Esophagus muscularis mucosa (tissue), 4 donors: ENCODE data around the gene SECISBP2. TPM values are rescaled to one million over a fixed set of nuclear protein-coding genes. Genes with fewer than 3 reads are reported as not detected.

Experiments used
- DNase-seq: peaks from one replicate; pipeline ENCODE4 v3.0.0-alpha.2; 2017; ENCODE audit errors: extremely low spot score
- H3K27ac ChIP-seq, 4 donors: fragments of 200-600 bp; sonication (generic); replicated peaks in 1 of 4; 1 replicate in 3 of 4; 2 replicates in 1 of 4; pipeline ENCODE4 v1.5.1; 2016 to 2019; ENCODE audit warnings: mild to moderate bottlenecking in 1 of 4
- H3K27me3 ChIP-seq, 4 donors: fragments of 200-600 bp; sonication (generic); one replicate each; pipeline versions ENCODE4 v1.5.1 to v1.6.0; 2016 to 2019
- H3K36me3 ChIP-seq, 4 donors: fragments of 200-600 bp; sonication (generic); one replicate each; pipeline ENCODE4 v1.5.1; 2016 to 2019
- H3K4me1 ChIP-seq, 4 donors: fragments of 200-600 bp; sonication (generic); one replicate each; pipeline ENCODE4 v1.5.1; 2016 to 2019
- H3K4me3 ChIP-seq, 4 donors: fragments of 200-600 bp; sonication (generic); 1 replicate in 2 of 4; 2 replicates in 2 of 4; pipeline ENCODE4 v1.5.1; 2016 to 2019; ENCODE audit warnings: mild to moderate bottlenecking in 4 of 4, moderate library complexity in 1 of 4
- H3K9me3 ChIP-seq, 4 donors: fragments of 200-600 bp; sonication (generic); 1 replicate in 3 of 4; 2 replicates in 1 of 4; pipeline ENCODE4 v1.5.1; 2016 to 2019
- CTCF ChIP-seq, 3 experiments: fragments of 200-600 bp in 2 of 3; fragments of 450-650 bp in 1 of 3; sonication (generic) in 2 of 3; IDR thresholded peaks; one replicate each; pipeline ENCODE4 v1.5.1; 2017 to 2019; ENCODE audit warnings: antibody characterized with exemption in 3 of 3, mild to moderate bottlenecking in 2 of 3, moderate library complexity in 1 of 3
- EP300 ChIP-seq: sonication (generic); formaldehyde crosslinking; IDR thresholded peaks from one replicate; pipeline ENCODE4 v1.6.1; 2017; ENCODE audit warnings: antibody characterized with exemption
- POLR2A ChIP-seq: fragments of 450-650 bp; IDR thresholded peaks from one replicate; pipeline ENCODE4 v1.6.1; 2017; ENCODE audit warnings: antibody characterized with exemption, moderate library complexity, mild to moderate bottlenecking, low read depth
- POLR2AphosphoS5 ChIP-seq, 2 donors: sonication (generic); formaldehyde crosslinking; IDR thresholded peaks; one replicate each; pipeline ENCODE4 v1.6.1; 2017; ENCODE audit warnings: antibody characterized with exemption in 2 of 2
- WGBS: methylation state at CpG from one replicate; pipeline ENCODE4 v1.1.5; 2018; 5-methylcytosine and 5-hydroxymethylcytosine counted together
- intact Hi-C: fragments of 100-400 bp; cut with DNase I; formaldehyde crosslinking; loops from one replicate; pipeline ENCODE4 v1.15.1; 2023
- total RNA-seq, 4 donors: library from RNA; depleted of rRNA; stranded (reverse); fragments of >200 nt; gene quantifications; one replicate each; pipeline versions ENCODE4 v1.1.0 to v1.2.1, GENCODE V29; 2016

SECISBP2 gene
- total RNA-seq, 4 donors from 2014 or later, result 24.0 to 32.8 (median 29.0) TPM

DNA sequence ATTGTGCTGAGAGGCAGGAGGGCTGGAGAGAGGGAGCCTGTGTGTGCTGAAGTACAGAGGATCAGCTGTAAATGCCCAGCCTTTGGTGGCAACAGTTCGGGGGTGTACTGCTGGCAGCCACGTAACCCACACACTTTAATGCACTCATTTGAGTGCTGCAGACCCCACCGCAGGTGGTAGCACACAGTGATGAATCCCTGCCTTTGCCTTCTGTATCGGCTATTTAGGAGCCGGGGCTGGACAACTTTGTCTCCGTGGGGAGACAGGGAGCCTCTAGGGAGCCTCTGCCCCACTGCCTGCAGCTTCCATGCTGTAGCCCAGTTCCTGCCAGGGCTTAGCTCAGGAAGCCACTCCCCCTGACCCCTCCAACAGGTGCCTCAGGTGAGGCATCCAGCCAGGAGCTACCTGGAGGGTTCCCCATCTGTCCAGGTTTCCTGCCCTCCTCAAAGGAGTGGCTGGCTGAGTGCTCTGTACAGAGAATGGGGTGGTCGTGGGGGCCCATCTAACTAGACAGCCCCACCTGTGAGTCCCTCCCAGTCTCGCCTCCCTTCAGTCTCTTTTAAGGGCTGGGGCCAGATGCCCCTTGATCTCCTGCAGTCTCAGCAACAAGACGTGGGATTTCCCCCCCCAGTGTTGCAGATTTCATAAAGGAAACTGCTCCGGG lies 44.5 kb downstream of the SECISBP2 start:
- no peak overlapping the region for H3K27ac ChIP-seq
- DNase-seq, result no peak
- intact Hi-C loops, result no loop called here
- H3K4me3 ChIP-seq, result no peak overlapping the region
- H3K4me1 ChIP-seq, result peaks cover 6 to 18% (median 13%) of the 10 kb centered on the region in 4 donors
- 89% methylated on average over 10 of the region's 10 CpGs for WGBS
- peaks cover 38 to 53% (median 51%) of the 10 kb centered on the region in 4 donors for H3K36me3 ChIP-seq
- TF ChIP-seq EP300, result no peak
- no peak for TF ChIP-seq POLR2AphosphoS5 (IDR thresholded peaks at IDR 0.05)
- TF ChIP-seq POLR2A, result no peak
- TF ChIP-seq CTCF (IDR thresholded peaks at IDR 0.05), result no peak
- no peaks in the 10 kb centered on the region for H3K9me3 ChIP-seq
- no peaks in the 10 kb centered on the region for H3K27me3 ChIP-seq

GRCh38 chr9:89363311-89363670 lies 45.0 kb downstream of the SECISBP2 start:
- no peak for TF ChIP-seq POLR2AphosphoS5 (IDR thresholded peaks at IDR 0.05)
- TF ChIP-seq CTCF (IDR thresholded peaks at IDR 0.05), result no peak
- TF ChIP-seq EP300, result no peak
- Histone ChIP-seq H3K4me1 (peaks cover 6 to 18% (median 13%) of the 10 kb centered on the region in 4 donors), H3K4me3 (no peak overlapping the region), H3K36me3 (peaks cover 33 to 48% (median 46%) of the 10 kb centered on the region in 4 donors), H3K9me3 (no peaks in the 10 kb centered on the region), H3K27ac (no peak overlapping the region), H3K27me3 (no peaks in the 10 kb centered on the region)
- intact Hi-C loops, result no loop called here
- 85% methylated on average over 6 of the region's 6 CpGs for WGBS
- no peak for DNase-seq

GRCh38 chr9:89363921-89364665 lies 45.8 kb downstream of the SECISBP2 start:
- Histone ChIP-seq H3K4me3 (no peak overlapping the region), H3K9me3 (no peaks in the 10 kb centered on the region), H3K27ac (no peak overlapping the region), H3K4me1 (peaks cover 1 to 14% (median 10%) of the 10 kb centered on the region in 4 donors), H3K27me3 (no peaks in the 10 kb centered on the region), H3K36me3 (peaks cover 26 to 40% (median 38%) of the 10 kb centered on the region in 4 donors)
- 98% methylated on average over 9 of the region's 9 CpGs for WGBS
- no peak for DNase-seq
- no peak for TF ChIP-seq CTCF (IDR thresholded peaks at IDR 0.05)
- no peak for TF ChIP-seq EP300
- TF ChIP-seq POLR2A, result no peak
- TF ChIP-seq POLR2AphosphoS5 (IDR thresholded peaks at IDR 0.05), result no peak
- intact Hi-C loops, result no loop called here

- Histone ChIP-seq H3K4me1 (peaks cover 0 to 8% (median 4%) of the 10 kb centered on the region in 4 donors), H3K36me3 (peaks cover 17 to 33% (median 31%) of the 10 kb centered on the region in 4 donors), H3K27me3 (no peaks in the 10 kb centered on the region), H3K9me3 (no peaks in the 10 kb centered on the region), H3K4me3 (no peak overlapping the region), H3K27ac (no peak overlapping the region)
- WGBS, result 94% methylated on average over 16 of the region's 17 CpGs
- DNase-seq, result no peak
- no peak for TF ChIP-seq POLR2AphosphoS5 (IDR thresholded peaks at IDR 0.05)
- no peak for TF ChIP-seq CTCF (IDR thresholded peaks at IDR 0.05)
- no peak for TF ChIP-seq EP300
- TF ChIP-seq POLR2A, result no peak
- intact Hi-C loops, result no loop called here
These were observed 46.6 kb downstream of the SECISBP2 start for GRCh38 chr9:89364666-89365531.
